Ecto neural progenitor cell (in vitro differentiated cells): Measurements from ENCODE around the gene PCCA.
"Not testable (repeated sequence)": the region's sequence is repeated elsewhere in the genome, so short reads cannot be mapped to it uniquely, and the experiment has no call there.

Source experiments
- DNase-seq: peaks from one replicate; pipeline ENCODE4 v3.0.0-alpha.2; 2018; ENCODE audit warnings: low spot score

Gene PCCA

GRCh38 chr13:100306030-100306429 is 217.1 kb downstream of the PCCA start:
- DNase-seq = no peak

- no peak for DNase-seq
Observed at GRCh38 chr13:100306434-100306999, 217.6 kb downstream of the PCCA start.

GRCh38 chr13:100314132-100314910 is 225.4 kb downstream of the PCCA start:
- no peak for DNase-seq

- no peak for DNase-seq
Observed at GRCh38 chr13:100315522-100315921, 226.6 kb downstream of the PCCA start.

- not testable (repeated sequence) for DNase-seq
Observed at GRCh38 chr13:100318473-100318872, 229.6 kb downstream of the PCCA start.

DNA sequence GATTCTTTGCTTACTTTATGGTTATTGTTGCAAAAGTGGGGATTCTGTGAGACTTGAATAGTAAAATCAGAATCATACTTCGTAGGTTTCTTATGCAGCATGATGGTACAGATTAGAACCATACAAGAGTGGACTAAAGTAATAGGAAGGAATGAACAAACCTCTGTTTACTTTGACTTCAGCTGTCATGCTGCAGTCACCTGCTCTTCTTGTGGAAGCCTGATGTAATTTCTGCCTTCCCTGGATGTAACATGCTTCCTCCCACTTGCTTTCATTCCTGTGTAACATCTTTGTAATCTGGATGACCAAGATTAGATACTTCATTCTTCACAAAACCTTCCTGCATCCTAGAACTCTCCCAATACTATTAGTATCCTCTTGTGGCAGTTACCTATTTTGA is 235.0 kb downstream of the PCCA start:
- no peak for DNase-seq

GRCh38 chr13:100330662-100331061 is 241.8 kb downstream of the PCCA start:
- no peak for DNase-seq

- DNase-seq = no peak
Observed at GRCh38 chr13:100333141-100333540, 244.2 kb downstream of the PCCA start.

- no peak for DNase-seq
Observed at GRCh38 chr13:100334214-100334613, 245.3 kb downstream of the PCCA start.

DNA sequence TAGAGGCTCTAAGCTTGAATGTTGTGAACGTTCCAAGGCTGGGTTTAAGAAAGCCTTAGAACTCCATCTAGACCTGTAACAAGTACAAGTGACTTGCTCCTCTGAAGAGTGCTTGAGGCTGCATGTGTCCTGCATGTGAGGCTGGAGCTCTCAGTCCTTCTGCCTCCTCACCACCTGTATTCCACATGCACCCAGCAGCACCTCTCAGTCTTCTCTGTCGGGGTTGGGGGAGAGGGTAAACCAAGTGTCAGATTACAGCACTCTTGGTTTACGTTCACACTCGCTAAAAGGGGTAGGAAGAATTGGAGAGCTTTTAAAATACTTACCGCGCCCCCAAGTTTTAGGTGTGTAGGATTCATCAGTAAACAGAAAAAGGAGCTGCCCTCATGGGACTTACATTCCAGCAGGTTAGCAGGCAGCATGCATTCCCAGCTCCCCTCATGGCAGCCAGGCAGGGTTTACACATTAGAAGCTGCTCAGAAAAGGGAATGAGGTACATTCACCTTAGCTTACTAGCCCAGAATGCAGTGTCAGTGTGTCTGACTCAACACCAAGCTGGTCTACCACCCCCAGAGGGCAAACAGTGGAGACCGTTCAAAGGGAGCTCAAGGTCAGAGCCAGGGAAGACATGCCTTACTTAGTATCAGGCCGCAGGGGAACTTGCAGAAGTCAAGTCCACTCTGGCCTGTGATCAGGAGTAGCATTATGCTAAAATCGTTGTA is 248.1 kb downstream of the PCCA start:
- no peak for DNase-seq

DNA sequence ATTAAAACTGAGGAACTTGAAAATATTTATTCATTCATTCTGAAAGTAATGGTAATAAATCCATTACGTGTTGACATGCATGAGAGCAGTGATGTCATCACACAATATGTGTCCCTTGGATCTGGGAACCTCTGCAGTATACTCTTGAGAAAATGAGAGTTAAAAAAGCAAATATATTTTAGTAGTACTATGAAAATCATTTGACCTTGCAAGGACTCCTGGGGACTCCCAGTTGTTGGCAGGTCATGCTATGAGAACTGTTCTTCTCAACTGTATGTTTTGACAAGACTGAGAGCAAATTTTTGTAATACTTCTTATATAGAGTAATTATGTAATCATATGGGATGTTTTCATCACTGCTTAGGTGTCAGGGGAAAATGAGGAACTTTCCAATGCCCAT is 249.4 kb downstream of the PCCA start:
- DNase-seq = no peak

- DNase-seq = no peak
Observed at GRCh38 chr13:100339411-100339940, 250.6 kb downstream of the PCCA start.

DNA sequence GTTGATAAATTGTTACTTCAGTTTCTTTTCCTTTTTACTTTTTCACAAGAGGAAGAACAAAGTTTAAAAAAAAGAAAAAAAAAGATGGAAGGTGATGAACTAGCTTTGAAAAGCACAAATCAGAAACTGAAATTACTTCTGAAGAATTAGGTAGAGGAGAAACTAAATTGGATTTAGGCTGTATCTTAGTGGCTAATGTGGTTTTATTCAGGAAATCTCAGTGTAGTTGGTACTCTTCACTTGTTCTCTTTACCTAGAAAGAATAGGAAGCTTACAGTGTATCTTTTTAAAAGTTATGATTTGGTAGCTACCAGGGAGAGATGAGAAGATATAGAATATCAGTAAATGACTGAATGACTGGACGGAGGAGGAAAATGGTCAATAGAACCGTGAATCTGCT is 252.0 kb downstream of the PCCA start:
- no peak for DNase-seq

DNA sequence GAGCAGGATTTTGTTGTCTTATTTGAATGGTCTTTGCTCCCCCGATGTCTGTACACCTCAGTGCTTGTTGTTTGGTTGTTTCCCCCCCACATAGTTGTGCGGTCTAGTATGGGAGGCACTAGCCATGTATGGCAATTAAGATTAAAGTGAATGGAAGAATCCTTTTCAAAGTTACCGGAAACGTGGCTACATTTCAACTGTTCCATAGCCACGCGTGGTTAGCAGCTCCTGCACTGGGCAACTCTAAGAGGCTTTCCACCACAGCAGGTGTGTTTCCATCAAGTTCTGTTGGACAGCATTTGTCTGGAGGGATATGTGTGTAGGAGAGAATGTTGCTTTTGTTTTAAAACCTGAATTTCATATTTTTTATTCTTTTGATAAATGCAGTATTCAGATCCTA is 252.4 kb downstream of the PCCA start:
- no peak for DNase-seq

DNA sequence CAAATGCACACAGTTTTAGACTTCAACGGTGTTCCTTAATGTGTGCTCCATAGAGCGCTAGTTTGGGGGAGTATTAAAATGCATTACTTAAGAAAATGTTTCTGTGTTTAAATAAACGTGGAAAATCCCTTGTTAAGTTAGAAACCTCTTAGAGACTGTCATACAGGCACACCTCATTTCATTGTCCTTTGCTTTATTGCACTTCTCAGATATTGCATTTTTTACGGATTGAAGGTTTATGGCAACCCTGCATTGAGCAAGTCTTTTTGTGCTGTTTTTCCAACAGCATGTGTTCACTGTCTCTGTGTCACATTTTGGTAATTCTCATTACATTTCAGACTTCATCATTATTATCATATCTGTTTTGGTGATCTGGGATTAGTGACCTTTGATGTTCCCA is 255.7 kb downstream of the PCCA start:
- DNase-seq = no peak

DNA sequence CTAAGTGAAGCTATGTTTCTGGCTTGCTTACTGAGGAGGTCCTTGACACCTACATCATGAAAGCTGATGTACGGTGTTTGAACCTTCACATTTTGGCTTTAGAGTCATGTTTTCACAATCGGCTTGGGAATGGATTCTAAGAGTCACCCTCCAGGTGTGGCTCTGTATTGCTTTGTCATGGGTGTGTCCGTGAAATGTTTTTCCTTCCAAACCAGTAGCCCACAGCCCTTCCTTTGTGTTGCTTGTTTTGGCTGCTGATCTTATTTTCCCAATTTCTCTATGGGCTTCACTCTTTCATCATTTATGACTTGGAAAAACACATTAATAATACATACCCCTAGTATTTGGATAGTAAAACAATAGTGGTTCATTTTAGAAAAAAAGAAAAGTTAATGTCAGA is 259.1 kb downstream of the PCCA start:
- no peak for DNase-seq

- no peak for DNase-seq
Observed at GRCh38 chr13:100349594-100349993, 260.7 kb downstream of the PCCA start.

DNA sequence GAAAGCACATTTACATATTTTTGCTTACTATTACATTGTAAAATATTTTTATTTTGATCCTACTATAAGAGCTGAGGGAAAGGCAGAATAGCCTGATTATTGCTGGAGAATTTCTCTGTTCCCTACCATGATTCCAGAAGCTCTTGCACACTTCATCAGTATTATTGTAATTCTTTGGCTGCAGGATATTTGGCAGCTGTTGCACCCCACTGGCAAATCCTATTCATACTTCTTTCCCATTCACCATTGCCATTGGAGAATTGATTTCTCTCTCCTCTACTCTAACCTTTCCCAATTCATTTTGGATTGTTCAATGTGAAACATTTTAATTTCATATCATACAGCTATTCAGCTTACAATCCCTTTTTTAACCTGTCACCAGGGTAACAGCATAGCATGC is 261.7 kb downstream of the PCCA start:
- no peak for DNase-seq

GRCh38 chr13:100356426-100356825 is 267.5 kb downstream of the PCCA start:
- no peak for DNase-seq

GRCh38 chr13:100356889-100357288 is 268.0 kb downstream of the PCCA start:
- no peak for DNase-seq

DNA sequence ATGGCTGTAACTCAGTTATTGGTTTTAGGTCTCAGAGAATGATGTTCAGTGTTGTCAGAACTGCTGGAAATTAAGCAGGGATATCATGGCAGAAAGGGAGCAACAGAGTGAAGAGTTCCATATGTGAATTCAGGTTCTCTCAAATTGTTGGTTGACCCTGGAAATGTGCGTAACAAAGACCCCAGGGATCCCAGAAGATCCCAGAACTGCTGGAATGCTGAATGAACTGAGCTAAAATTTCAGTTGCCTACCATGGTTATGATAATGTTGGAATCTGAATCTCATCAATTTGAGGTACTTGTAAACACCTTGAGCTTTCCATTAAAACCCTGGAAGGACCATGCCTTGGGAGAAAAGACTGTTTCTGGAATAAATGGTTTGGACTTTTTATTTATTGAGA is 268.9 kb downstream of the PCCA start:
- no peak for DNase-seq

DNA sequence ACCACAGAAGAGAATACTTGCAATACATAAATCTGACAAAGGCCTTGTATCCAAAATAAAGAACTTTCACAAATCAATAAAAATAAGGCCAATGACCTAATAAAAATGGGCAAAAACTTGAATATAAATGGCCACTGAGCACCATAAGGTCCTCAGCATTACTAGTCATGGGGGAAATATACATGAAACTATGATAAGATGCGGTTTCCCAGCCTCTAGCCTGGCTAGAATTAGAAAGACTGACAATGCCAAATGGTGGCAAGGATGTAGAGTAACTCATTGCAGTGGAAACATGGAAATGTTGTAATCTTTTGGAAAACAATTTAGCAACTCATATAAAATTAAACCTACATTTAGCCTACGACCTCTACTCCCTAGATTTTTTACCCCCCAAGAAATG is 272.6 kb downstream of the PCCA start:
- DNase-seq = no peak

GRCh38 chr13:100362371-100362770 is 273.5 kb downstream of the PCCA start:
- no peak for DNase-seq
